HG02571 (cell line): ENCODE measurements around the gene SPEM2.

Experiments
- ATAC-seq: cut with Tn5 transposase; IDR thresholded peaks from one replicate; pipeline ENCODE4 v1.9.1; 2021; ENCODE audit warnings: mild to moderate bottlenecking, moderate library complexity; ENCODE audit not compliant: unreplicated experiment

SPEM2 gene

DNA sequence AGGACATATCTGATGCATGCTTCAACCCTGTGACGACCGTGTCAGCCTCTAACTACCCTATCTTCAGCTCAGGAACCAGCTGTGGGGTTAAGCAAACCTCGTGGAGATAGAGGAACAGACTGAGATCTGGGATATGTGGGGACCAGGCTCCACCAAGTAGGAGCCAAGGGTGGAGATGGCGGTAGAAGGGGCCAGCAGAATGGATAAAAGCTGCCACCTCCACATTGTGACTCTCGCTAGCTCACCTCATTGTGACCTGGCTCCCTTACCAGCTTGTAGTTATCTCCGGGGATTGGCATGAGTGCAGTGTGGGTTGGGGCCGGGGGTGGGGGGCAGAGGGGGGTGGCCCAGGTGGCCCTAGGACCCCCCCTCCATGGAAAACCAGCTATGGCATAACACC lies at the start of gene SPEM2:
SPEM2 (plus strand) TSS at position 301 of the 400 bp plus-strand sequence; CDS start at position 374, 73 bp downstream.
- ATAC-seq: no peak

GRCh38 chr17:7379134-7379533 lies 46.3 kb upstream of the SPEM2 start:
- no peak for ATAC-seq

DNA sequence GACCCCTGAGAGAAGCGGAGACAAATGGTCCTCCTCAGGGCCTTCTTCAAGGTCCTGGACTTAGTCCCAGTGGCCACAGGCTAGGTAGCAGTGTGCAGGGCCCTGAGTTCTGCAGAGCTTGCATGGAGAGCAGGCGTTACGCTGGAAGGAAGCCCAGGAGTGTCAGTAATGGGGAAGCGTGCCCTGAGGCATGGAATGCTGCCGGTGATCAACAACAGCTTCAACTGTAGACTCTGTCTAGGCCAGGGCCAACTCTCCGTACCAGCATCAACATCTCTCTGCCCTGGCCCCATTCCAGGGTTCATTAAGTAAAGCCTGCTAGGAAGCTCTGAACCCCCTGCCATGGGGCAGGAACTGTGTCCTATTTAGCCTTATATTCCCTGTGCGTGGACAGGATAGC lies 45.1 kb upstream of the SPEM2 start:
- no peak for ATAC-seq

- ATAC-seq: no peak
Observed at GRCh38 chr17:7380855-7381683, 44.3 kb upstream of the SPEM2 start, which contains the start of gene TNK1. Gene TNK1 (plus strand): TSS chr17:7381089. CDS start chr17:7382927, 1,838 bp downstream.

- ATAC-seq: no peak
Observed at GRCh38 chr17:7382901-7383300, 42.5 kb upstream of the SPEM2 start.

DNA sequence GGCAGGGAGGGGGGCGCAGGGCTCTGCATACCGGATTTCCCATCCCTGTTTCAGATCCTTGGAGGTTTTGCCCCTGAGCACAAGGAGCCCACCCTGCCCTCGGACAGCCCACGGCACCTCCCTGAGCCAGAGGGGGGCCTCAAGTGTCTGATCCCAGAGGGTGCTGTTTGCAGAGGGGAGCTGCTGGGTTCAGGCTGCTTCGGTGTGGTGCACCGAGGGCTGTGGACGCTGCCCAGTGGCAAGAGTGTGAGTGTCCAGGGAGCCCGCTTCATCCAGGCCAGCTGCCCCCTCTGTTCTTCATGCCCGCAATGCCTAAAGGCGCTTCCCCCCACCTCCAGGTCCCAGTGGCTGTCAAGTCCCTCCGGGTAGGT lies 42.1 kb upstream of the SPEM2 start:
- ATAC-seq: no peak

DNA sequence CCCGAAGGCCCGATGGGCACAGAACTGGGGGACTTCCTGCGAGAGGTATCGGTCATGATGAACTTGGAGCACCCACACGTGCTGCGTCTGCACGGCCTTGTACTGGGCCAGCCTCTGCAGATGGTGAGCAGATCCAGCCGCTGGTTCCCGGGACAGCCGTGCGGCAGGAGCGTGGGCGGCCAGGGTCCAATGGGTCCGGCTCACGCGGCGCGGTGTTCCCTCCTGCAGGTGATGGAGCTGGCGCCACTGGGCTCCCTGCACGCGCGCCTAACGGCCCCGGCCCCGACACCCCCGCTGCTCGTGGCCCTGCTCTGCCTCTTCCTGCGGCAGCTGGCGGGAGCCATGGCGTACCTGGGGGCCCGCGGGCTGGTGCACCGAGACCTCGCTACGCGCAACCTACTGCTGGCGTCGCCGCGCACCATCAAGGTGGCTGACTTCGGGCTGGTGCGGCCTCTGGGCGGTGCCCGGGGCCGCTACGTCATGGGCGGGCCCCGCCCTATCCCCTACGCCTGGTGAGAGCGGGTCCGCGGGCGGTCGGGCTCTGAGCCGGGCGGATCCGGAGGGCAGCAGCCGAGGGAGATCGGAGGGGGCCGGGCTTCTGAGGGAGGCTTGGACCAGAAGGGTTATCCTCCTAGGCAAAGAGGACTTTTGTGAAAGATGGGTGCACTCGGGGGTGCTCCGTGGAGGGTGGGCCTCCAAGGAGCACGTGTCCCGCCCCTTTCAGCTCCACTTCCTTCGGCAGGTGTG lies 41.5 kb upstream of the SPEM2 start:
- ATAC-seq: no peak

DNA sequence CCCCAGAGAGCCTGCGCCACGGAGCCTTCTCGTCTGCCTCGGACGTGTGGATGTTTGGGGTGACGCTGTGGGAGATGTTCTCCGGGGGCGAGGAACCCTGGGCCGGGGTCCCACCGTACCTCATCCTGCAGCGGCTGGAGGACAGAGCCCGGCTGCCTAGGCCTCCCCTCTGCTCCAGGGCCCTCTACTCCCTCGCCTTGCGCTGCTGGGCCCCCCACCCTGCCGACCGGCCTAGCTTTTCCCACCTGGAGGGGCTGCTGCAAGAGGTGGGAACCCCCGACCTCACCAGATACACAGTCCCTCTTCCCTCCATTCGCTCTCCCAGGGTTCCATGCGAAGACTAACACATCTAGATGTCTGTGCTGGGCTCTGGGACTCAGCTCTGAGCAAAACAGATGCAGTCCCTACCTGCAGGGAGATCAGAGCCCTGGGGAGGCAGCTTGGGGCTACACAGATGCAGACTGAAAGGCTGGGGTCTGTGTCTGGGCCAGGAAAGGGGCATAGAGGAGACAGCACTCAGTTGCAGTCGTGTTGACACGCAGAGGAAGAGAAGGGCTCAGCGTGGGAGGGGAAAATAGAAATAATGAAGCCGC lies 40.8 kb upstream of the SPEM2 start:
- ATAC-seq: no peak

- no peak for ATAC-seq
Observed at GRCh38 chr17:7388856-7389255, 36.6 kb upstream of the SPEM2 start.

- ATAC-seq: no peak
Observed at GRCh38 chr17:7389924-7390910, 35.2 kb upstream of the SPEM2 start.

GRCh38 chr17:7391307-7391706 lies 34.1 kb upstream of the SPEM2 start:
- no peak for ATAC-seq

DNA sequence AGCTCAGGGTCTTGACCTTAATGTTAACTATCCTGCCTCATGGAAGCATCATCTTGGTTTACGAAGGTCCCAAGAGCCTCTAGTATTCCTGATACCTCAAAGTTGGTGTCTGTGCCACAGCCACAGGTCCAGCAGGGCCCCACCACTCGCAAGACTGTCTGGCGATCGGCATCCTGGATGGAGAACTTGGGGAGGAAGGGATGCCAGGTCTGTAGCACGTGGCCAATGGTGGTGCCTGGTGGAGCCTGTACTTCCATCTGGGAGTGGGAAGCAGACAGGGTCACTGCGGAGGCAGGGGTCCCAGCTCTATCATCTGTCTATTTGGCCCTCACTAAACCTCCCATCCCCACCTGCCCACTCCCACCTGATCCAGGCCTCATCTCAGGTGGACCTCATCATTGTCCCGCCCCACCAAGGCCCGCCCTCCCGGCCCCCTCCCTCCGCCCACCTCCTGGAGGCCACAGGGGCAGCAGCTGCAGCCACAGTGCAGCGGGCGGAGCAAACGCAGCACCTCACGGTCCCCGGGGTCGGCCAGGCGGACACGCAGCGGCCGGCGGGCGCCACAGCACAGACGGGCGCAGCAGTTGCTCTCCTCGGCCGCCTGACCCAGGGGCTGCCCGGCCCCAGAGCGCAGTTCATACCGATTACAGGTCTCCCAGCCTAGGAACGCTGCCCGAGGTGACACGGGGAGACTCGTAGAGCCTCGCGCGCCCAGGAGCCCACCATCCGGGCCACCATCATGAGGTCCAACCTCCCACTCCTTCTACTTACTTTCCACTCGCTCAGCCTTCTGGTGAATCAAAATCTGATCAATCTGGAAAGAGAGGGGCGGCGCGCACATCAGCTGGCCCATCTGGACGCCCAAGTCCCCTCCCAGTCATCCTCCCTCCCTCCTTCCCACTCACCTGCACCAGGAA lies 32.5 kb upstream of the SPEM2 start:
- ATAC-seq: no peak

DNA sequence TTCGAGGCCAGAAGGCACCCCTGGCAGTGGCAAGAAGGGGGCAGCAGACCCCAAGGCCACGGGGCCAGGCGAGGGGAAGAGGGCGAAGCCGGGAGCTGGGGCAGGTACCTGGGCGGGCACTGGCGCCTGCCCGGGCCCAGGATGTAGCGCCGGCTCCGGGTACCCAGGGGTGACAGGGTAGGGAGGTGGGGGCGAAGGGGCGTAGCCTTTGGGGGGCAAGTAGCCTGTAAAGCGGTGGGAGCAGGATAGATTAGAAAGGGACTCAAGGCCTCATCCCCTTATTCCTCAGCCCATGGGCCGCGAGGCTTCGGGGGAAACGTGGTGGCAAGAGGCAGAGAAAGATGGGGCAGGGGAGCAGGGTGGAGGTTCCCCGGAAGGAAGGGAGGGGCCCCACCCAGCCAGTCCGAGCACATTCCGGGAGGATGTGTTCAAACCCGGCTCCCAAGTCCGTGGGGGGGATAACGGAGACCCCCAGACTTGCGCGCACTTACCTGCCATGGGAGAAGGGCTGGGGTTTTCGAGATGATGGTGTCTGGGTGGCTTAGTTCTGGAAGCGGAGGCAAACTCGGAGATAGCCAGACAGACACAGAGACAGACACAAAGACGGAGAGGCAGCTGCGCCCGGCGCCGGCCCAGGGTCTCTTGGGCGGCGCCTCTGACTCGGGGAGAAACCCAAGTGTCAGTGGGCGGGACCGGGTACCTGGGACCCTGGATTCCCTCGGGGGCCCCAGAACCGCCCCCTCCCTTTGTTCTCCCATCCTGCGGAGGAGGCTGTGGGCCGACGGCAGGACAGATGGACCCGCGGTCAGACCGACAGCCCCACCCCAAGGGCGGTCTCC lies 31.6 kb upstream of the SPEM2 start:
- ATAC-seq: peak; percentile 43

DNA sequence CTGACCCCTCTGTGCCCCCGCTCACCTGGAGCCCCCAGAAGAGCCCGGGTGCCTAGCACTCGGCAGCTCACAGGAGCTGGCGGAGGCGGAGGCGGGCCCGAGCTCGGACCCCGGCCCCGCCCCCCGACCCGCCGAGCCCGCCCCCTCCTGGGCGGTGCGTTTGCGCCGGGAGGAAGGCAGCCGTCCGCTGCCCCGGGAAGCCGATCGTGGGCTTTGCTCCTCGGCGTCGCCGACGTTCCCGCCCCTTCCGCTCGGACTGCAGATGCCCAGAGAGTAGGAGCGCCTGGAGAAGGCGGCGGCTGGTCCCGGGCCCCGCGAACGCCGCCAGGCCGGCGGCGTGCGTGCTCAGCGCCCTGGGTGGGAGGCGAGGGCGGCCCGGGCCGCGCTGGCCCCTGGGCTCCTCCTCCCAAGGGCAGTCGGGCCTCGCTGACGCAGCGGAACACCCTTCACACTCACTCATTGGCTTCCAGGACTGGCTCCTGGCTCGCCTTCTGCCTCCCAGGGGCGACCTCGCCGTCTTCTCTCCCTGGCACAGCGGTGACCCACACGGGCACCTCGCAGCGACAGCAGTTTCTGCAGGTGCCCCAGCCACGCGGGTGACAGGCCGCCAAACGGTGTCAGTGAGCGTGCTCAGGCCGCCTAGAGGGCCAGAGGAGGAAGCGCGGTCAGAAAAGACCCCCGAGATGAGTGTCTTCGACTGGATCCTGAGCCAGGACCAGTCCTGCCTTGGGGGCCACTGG lies 30.8 kb upstream of the SPEM2 start, which contains the start of gene PLSCR3:
PLSCR3 (minus strand) TSS at position 74 of the 740 bp plus-strand sequence. CDS start 415 bp downstream, outside the sequence.
- peak; percentile 62 for ATAC-seq

- no peak for ATAC-seq
Observed at GRCh38 chr17:7396147-7396546, 29.3 kb upstream of the SPEM2 start.

GRCh38 chr17:7398612-7399011 lies 26.8 kb upstream of the SPEM2 start:
- no peak for ATAC-seq

GRCh38 chr17:7403043-7403726 lies 22.2 kb upstream of the SPEM2 start:
- ATAC-seq: no peak
